Kidney (tissue), 14 donors: ENCODE results near the gene ITPKB. TPM values are rescaled to one million over a fixed set of nuclear protein-coding genes. Genes with fewer than 3 reads are reported as not detected.
A peak's percentile ranks its signal among the peaks of the same experiment; 100 is the strongest.

Experiments used
- DNase-seq, 5 donors: peaks; one replicate each; pipeline ENCODE4 v3.0.0-alpha.2; 2013 to 2020
- FAIRE-seq: peaks from 2 replicates; lab custom pipeline; 2012; peaks lifted over from hg19 to GRCh38; lab: Jason Lieb, UNC
- H3K27ac ChIP-seq, 2 donors: one replicate each; pipeline ENCODE4 v1.7.0; 2013; ENCODE audit warnings: low read depth in 2 of 2, low read length in 2 of 2, inconsistent platforms in 1 of 2
- H3K27me3 ChIP-seq: one replicate; pipeline ENCODE4 v1.7.1; 2013; ENCODE audit warnings: low read length, inconsistent platforms; ENCODE audit not compliant: control insufficient read depth, insufficient read depth
- H3K36me3 ChIP-seq, 3 donors: one replicate each; pipeline versions ENCODE4 v1.7.0 to v1.7.1; 2013; ENCODE audit warnings: low read length in 3 of 3, control low read depth in 1 of 3, inconsistent platforms in 1 of 3; ENCODE audit not compliant: insufficient read depth in 3 of 3, control insufficient read depth in 2 of 3
- H3K4me1 ChIP-seq, 3 donors: one replicate each; pipeline versions ENCODE4 v1.7.0 to v1.7.1; 2013; ENCODE audit warnings: low read length in 3 of 3, inconsistent platforms in 1 of 3, low read depth in 1 of 3; ENCODE audit not compliant: control insufficient read depth in 2 of 3, insufficient read depth in 2 of 3
- H3K4me3 ChIP-seq, 3 donors: one replicate each; pipeline versions ENCODE4 v1.7.0 to v1.8.1; 2013; ENCODE audit warnings: low read length in 3 of 3, control low read depth in 1 of 3, inconsistent platforms in 1 of 3
- H3K9ac ChIP-seq, 3 donors: one replicate each; pipeline versions ENCODE4 v1.7.0 to v1.7.1; 2013; ENCODE audit warnings: low read length in 3 of 3, control low read depth in 1 of 3, inconsistent platforms in 1 of 3
- H3K9me3 ChIP-seq, 3 donors: one replicate each; pipeline versions ENCODE4 v1.7.0 to v1.7.1; 2013; ENCODE audit warnings: low read length in 3 of 3, control low read depth in 1 of 3, inconsistent platforms in 1 of 3; ENCODE audit not compliant: control insufficient read depth in 2 of 3, insufficient read depth in 1 of 3
- CTCF ChIP-seq: IDR thresholded peaks from 3 replicates; pipeline ENCODE4 v1.5.1; 2012; ENCODE audit warnings: mild to moderate bottlenecking, moderate library complexity, borderline replicate concordance; ENCODE audit not compliant: insufficient read depth; ENCODE audit errors: extremely low read depth
- intact Hi-C: fragments of 100-400 bp; cut with DNase I; formaldehyde crosslinking; loops from one replicate; pipeline ENCODE4 v1.11.1; 2022
- polyA plus RNA-seq: library from polyadenylated mRNA; stranded (reverse); fragments of 350-450 nt; fragmentation: Illumina TruSeq; extraction: RNeasy Lipid Tissue Mini Kit (QIAGEN cat#74804); gene quantifications from one replicate; pipeline ENCODE4 v1.2.3, GENCODE V29; 2014; ENCODE audit warnings: low read depth, low replicate concordance; ENCODE audit not compliant: insufficient read depth
- total RNA-seq: library from RNA; stranded (reverse); fragmentation: NEBNext Ultra II Directional; extraction: Animal tissue kit (Norgen Biotek cat#: 25700); gene quantifications from one replicate; pipeline ENCODE4 v1.2.1, GENCODE V29; 2021
- donor health status: control.
- donor health status: control.
- donor health status: control.
- donor health status: control.
- donor health status: control.
- donor health status: DM: yes; HTN: yes; CAD: no.
- donor health status: Normal renal cell carcinoma (clear cell type).

The ITPKB gene
- total and polyA plus RNA-seq, 2 donors from 2014 or later, result 20.2 to 39.3 TPM

DNA sequence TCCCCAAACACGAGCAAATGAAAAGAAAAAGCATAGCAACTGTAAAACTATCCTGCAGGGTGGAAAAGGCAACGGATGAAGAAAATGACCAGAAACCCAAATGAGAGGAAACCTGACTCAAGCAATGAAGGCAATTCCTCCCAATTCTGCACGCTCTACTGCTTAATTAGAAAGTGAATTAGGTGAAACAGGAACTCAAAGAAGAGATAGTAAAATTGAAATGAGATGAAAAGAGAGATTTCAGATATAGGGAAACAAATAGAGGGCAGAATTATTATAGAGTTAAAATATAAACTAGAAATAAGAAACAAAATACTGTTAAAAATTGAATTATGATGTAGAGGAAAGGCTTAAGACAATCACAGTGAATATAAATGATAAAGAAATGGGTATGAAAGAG lies 27.5 kb upstream of the ITPKB start:
- intact Hi-C loops, result no loop called here
- no peak overlapping the region for H3K4me3 ChIP-seq
- DNase-seq (no peak), FAIRE-seq (no peak)
- no peaks in the 10 kb centered on the region for H3K36me3 ChIP-seq
- H3K27ac ChIP-seq, result no peak overlapping the region
- no peaks in the 10 kb centered on the region for H3K4me1 ChIP-seq
- no peak for TF ChIP-seq CTCF
- H3K9me3 ChIP-seq, result no peaks in the 10 kb centered on the region
- H3K27me3 ChIP-seq, result no peaks in the 10 kb centered on the region
- H3K9ac ChIP-seq, result no peak overlapping the region

GRCh38 chr1:226764533-226764932 lies 25.5 kb upstream of the ITPKB start:
- Histone ChIP-seq H3K27ac (no peak overlapping the region), H3K27me3 (no peaks in the 10 kb centered on the region), H3K9ac (no peak overlapping the region), H3K9me3 (no peaks in the 10 kb centered on the region), H3K4me3 (no peak overlapping the region), H3K36me3 (no peaks in the 10 kb centered on the region), H3K4me1 (no peaks in the 10 kb centered on the region)
- TF ChIP-seq CTCF, result no peak
- intact Hi-C loops, result no loop called here
- FAIRE-seq, result no peak
- DNase-seq, result no peak

DNA sequence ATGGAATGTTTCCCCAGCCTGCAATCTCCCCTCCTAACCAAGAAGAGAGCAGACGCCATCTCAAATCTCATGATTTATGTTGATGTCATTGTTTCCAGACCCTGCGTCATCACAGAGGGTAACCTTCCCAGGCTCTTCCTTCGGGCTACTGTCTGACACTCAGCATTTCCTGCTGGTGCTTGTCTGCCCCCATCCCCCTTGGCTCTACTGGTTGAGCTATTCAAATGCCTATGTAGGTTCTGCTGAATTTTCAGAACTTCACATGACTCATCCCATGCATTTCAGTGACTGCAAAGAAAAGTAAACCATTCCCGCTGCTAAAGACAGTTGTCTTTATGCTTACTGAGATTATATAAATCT lies 24.8 kb upstream of the ITPKB start:
- FAIRE-seq, result no peak

More for the DNA sequence above, 24.8 kb upstream of the ITPKB start:
- no peak overlapping the region for H3K4me3 ChIP-seq
- H3K4me1 ChIP-seq, result no peaks in the 10 kb centered on the region
- no peak overlapping the region for H3K9ac ChIP-seq
- H3K9me3 ChIP-seq, result no peaks in the 10 kb centered on the region
- no peak overlapping the region for H3K27ac ChIP-seq
- no peaks in the 10 kb centered on the region for H3K36me3 ChIP-seq
- no peaks in the 10 kb centered on the region for H3K27me3 ChIP-seq
- intact Hi-C loops, result no loop called here
- peak in 2 of 5 donors; percentile 21 to 50 for DNase-seq
- TF ChIP-seq CTCF, result no peak
